GM23338 (cell line): ENCODE measurements around the gene NKD1. TPM values are rescaled to one million over a fixed set of nuclear protein-coding genes. Genes with fewer than 3 reads are reported as not detected.

ENCODE experiments used
- ATAC-seq: fragments of 200-7000 bp; cut with Tn5 transposase; 3 replicates; pipeline ENCODE4 v1.9.1; 2020
- DNase-seq: peaks from one replicate; pipeline ENCODE4 v3.0.0-alpha.2; 2015; ENCODE audit warnings: low spot score
- H2AFZ ChIP-seq: fragments of 200-600 bp; sonication (generic); 2 replicates; pipeline ENCODE4 v1.8.0; 2016; ENCODE audit warnings: antibody characterized with exemption, mild to moderate bottlenecking, moderate library complexity
- H3F3A ChIP-seq: fragments of 200-600 bp; sonication (generic); replicated peaks from 2 replicates; pipeline ENCODE4 v1.8.0; 2017; ENCODE audit warnings: antibody characterized with exemption, mixed run types, low read depth
- H3K27ac ChIP-seq: fragments of 200-600 bp; sonication (generic); 2 replicates; pipeline ENCODE4 v1.6.1; 2016; ENCODE audit warnings: low read depth
- H3K27me3 ChIP-seq: fragments of 200-600 bp; sonication (generic); 2 replicates; pipeline ENCODE4 v1.8.0; 2016; ENCODE audit warnings: mild to moderate bottlenecking, mixed run types, moderate library complexity; ENCODE audit not compliant: insufficient read depth
- H3K36me3 ChIP-seq: fragments of 200-600 bp; sonication (generic); 2 replicates; pipeline ENCODE4 v1.8.0; 2016; ENCODE audit warnings: mild to moderate bottlenecking; ENCODE audit not compliant: insufficient read depth
- H3K4me1 ChIP-seq: fragments of 200-600 bp; sonication (generic); 2 replicates; pipeline ENCODE4 v1.8.0; 2016; ENCODE audit warnings: mild to moderate bottlenecking, moderate library complexity; ENCODE audit not compliant: insufficient read depth
- H3K4me2 ChIP-seq: fragments of 200-600 bp; sonication (generic); 2 replicates; pipeline ENCODE4 v1.7.1; 2017; ENCODE audit warnings: mixed run types
- H3K4me3 ChIP-seq: fragments of 200-600 bp; sonication (generic); 2 replicates; pipeline ENCODE4 v1.6.1; 2016; ENCODE audit warnings: mixed run types
- H3K79me2 ChIP-seq: fragments of 200-600 bp; sonication (generic); replicated peaks from 2 replicates; pipeline ENCODE4 v1.8.0; 2017; ENCODE audit warnings: mild to moderate bottlenecking; ENCODE audit not compliant: insufficient read depth
- H3K9me2 ChIP-seq: fragments of 200-600 bp; sonication (generic); 2 replicates; pipeline ENCODE4 v1.8.0; 2017; ENCODE audit not compliant: insufficient read depth
- H4K20me1 ChIP-seq: fragments of 200-600 bp; sonication (generic); replicated peaks from 2 replicates; pipeline ENCODE4 v1.8.0; 2017; ENCODE audit warnings: mild to moderate bottlenecking; ENCODE audit not compliant: insufficient read depth
- H3K27ac Mint-ChIP-seq: 2 replicates; pipeline ENCODE4 v1.8.0; 2020; ENCODE audit warnings: inconsistent platforms, mild to moderate bottlenecking, moderate library complexity, mixed read lengths
- H3K27me3 Mint-ChIP-seq: 3 replicates; pipeline ENCODE4 v1.8.0; 2022; ENCODE audit warnings: low read depth, mild to moderate bottlenecking, moderate library complexity, mixed read lengths, inconsistent platforms; ENCODE audit not compliant: insufficient read depth, poor library complexity
- H3K36me3 Mint-ChIP-seq: 3 replicates; pipeline ENCODE4 v1.8.0; 2021; ENCODE audit warnings: low read depth, mild to moderate bottlenecking, inconsistent platforms, moderate library complexity, mixed read lengths
- H3K4me1 Mint-ChIP-seq: 3 replicates; pipeline ENCODE4 v1.8.0; 2020; ENCODE audit warnings: mild to moderate bottlenecking, inconsistent platforms, mixed read lengths
- H3K4me3 Mint-ChIP-seq: 3 replicates; pipeline ENCODE4 v1.8.0; 2021; ENCODE audit warnings: moderate library complexity, mild to moderate bottlenecking, inconsistent platforms, mixed read lengths
- H3K9me3 Mint-ChIP-seq: 3 replicates; pipeline ENCODE4 v1.8.0; 2020; ENCODE audit warnings: moderate library complexity, mild to moderate bottlenecking, inconsistent platforms, mixed read lengths
- ETS1 ChIP-seq: IDR thresholded peaks from 2 replicates; pipeline ENCODE4 v1.6.1; 2016; ENCODE audit warnings: antibody characterized with exemption
- JUNB ChIP-seq: IDR thresholded peaks from one replicate; pipeline ENCODE4 v1.6.1; 2016; ENCODE audit warnings: antibody characterized with exemption; ENCODE audit not compliant: unreplicated experiment
- POLR2AphosphoS5 ChIP-seq: IDR thresholded peaks from 2 replicates; pipeline ENCODE4 v1.6.1; 2016; ENCODE audit warnings: antibody characterized with exemption, low read depth
- REST ChIP-seq: IDR thresholded peaks from one replicate; pipeline ENCODE4 v1.6.1; 2018; ENCODE audit warnings: antibody characterized with exemption; ENCODE audit not compliant: unreplicated experiment
- polyA plus RNA-seq: library from polyadenylated mRNA; unstranded; fragments of >200 nt; fragmentation: Nextera tagmentation; extraction: Ambion mirVana; gene quantifications from 2 replicates; pipeline ENCODE4 v1.2.1, GENCODE V29; 2016
- total RNA-seq: library from RNA; depleted of rRNA; stranded (reverse); fragments of >200 nt; shearing (Covaris generic); gene quantifications from 2 replicates; pipeline ENCODE4 v1.2.3, GENCODE V29; 2014
- TF ChIP-seq, protein P1 (sequence below): fragments of 250-450 bp; sonication (Bioruptor Pico); IDR thresholded peaks from 2 replicates; pipeline ENCODE4 v1.5.0; 2020; ENCODE audit warnings: mild to moderate bottlenecking, moderate library complexity

The NKD1 gene
- total and polyA plus RNA-seq, 2 experiments from 2014 or later = 2.1 to 2.3 TPM

DNA sequence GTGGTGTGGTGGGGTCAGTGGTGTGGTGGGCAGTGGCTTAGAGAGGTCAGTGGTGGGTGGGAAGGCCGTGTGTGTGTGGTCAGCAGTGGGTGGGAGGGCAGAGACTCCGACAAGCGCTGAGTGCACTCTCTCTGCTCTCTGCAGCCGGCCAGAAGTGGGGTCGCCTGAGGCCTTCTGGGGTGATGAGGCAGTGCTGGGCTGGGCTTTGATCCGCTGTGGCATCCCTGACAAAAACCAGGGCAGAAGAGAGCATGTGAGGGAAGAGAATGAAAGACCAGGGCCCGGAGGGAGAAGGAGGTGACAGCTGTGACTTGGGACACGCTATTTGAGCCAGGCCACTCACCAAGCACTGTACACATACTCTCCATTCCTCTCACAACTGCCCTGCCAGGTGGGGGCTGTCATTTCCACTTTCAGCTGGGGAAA, 50.8 kb downstream of the NKD1 start (continued):
- TF ChIP-seq, protein P1, sequence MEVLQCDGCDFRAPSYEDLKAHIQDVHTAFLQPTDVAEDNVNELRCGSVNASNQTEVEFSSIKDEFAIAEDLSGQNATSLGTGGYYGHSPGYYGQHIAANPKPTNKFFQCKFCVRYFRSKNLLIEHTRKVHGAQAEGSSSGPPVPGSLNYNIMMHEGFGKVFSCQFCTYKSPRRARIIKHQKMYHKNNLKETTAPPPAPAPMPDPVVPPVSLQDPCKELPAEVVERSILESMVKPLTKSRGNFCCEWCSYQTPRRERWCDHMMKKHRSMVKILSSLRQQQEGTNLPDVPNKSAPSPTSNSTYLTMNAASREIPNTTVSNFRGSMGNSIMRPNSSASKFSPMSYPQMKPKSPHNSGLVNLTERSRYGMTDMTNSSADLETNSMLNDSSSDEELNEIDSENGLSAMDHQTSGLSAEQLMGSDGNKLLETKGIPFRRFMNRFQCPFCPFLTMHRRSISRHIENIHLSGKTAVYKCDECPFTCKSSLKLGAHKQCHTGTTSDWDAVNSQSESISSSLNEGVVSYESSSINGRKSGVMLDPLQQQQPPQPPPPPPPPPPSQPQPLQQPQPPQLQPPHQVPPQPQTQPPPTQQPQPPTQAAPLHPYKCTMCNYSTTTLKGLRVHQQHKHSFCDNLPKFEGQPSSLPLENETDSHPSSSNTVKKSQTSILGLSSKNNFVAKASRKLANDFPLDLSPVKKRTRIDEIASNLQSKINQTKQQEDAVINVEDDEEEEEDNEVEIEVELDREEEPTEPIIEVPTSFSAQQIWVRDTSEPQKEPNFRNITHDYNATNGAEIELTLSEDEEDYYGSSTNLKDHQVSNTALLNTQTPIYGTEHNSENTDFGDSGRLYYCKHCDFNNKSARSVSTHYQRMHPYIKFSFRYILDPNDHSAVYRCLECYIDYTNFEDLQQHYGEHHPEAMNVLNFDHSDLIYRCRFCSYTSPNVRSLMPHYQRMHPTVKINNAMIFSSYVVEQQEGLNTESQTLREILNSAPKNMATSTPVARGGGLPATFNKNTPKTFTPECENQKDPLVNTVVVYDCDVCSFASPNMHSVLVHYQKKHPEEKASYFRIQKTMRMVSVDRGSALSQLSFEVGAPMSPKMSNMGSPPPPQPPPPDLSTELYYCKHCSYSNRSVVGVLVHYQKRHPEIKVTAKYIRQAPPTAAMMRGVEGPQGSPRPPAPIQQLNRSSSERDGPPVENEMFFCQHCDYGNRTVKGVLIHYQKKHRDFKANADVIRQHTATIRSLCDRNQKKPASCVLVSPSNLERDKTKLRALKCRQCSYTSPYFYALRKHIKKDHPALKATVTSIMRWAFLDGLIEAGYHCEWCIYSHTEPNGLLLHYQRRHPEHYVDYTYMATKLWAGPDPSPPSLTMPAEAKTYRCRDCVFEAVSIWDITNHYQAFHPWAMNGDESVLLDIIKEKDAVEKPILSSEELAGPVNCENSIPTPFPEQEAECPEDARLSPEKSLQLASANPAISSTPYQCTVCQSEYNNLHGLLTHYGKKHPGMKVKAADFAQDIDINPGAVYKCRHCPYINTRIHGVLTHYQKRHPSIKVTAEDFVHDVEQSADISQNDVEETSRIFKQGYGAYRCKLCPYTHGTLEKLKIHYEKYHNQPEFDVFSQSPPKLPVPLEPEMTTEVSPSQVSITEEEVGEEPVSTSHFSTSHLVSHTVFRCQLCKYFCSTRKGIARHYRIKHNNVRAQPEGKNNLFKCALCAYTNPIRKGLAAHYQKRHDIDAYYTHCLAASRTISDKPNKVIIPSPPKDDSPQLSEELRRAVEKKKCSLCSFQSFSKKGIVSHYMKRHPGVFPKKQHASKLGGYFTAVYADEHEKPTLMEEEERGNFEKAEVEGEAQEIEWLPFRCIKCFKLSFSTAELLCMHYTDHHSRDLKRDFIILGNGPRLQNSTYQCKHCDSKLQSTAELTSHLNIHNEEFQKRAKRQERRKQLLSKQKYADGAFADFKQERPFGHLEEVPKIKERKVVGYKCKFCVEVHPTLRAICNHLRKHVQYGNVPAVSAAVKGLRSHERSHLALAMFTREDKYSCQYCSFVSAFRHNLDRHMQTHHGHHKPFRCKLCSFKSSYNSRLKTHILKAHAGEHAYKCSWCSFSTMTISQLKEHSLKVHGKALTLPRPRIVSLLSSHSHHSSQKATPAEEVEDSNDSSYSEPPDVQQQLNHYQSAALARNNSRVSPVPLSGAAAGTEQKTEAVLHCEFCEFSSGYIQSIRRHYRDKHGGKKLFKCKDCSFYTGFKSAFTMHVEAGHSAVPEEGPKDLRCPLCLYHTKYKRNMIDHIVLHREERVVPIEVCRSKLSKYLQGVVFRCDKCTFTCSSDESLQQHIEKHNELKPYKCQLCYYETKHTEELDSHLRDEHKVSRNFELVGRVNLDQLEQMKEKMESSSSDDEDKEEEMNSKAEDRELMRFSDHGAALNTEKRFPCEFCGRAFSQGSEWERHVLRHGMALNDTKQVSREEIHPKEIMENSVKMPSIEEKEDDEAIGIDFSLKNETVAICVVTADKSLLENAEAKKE = no peak

DNA sequence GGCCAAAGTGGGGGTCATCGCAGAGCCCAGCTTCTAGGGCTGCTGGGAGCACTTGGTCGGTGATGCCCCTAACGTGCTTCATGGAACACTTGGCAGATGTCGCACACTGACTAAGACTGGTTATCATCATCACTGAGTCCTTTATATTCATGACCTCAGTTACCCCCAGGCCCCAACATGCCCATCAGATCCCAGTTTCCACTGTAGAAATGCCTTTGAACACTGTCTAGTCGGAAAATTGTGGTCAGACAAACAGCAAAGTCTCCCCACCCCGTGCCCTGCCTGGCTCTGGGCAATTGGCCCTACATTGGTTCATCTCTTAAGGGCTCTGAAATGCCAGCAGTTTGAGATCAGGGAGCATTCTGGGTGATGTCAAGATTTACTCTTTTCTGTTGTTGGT, 51.3 kb downstream of the NKD1 start:
- no peaks in the 10 kb centered on the region for H3K36me3 ChIP-seq
- H3K4me1 ChIP-seq = no peaks in the 10 kb centered on the region
- no peak for TF ChIP-seq ETS1
- no peak for TF ChIP-seq JUNB
- TF ChIP-seq REST = no peak
- no peak for TF ChIP-seq POLR2AphosphoS5
- Mint-ChIP-seq H3K9me3 (no peaks in the 10 kb centered on the region), H3K4me3 (no peak overlapping the region), H3K4me1 (peaks cover 11% of the 10 kb centered on the region), H3K27me3 (peaks cover 9% of the 10 kb centered on the region), H3K27ac (no peak overlapping the region), H3K36me3 (no peaks in the 10 kb centered on the region)
- no peak overlapping the region for H3K4me3 ChIP-seq
- no peaks in the 10 kb centered on the region for H3F3A ChIP-seq
- no peaks in the 10 kb centered on the region for H4K20me1 ChIP-seq
- no peak overlapping the region for H2AFZ ChIP-seq
- no peak overlapping the region for H3K4me2 ChIP-seq
- H3K27me3 ChIP-seq = no peaks in the 10 kb centered on the region
- ATAC-seq (no peak), DNase-seq (no peak)
- no peak overlapping the region for H3K27ac ChIP-seq
- H3K9me2 ChIP-seq = no peaks in the 10 kb centered on the region
- no peaks in the 10 kb centered on the region for H3K79me2 ChIP-seq
